B cell (primary cell): ENCODE results near the gene CNNM4.

Source experiments
- EZH2 ChIP-seq: IDR thresholded peaks from 2 replicates; pipeline ENCODE4 v1.6.1; 2012; ENCODE audit warnings: borderline replicate concordance, low read depth, mild to moderate bottlenecking, moderate library complexity, low read length; ENCODE audit not compliant: insufficient read depth, poor library complexity, severe bottlenecking
- TF ChIP-seq, protein P1 (sequence below): fragments of 200-600 bp; IDR thresholded peaks from one replicate; pipeline ENCODE4 v1.8.0; 2022; ENCODE audit warnings: antibody characterized with exemption, mild to moderate bottlenecking

GRCh38 chr2:96792772-96793749, 32.4 kb downstream of the CNNM4 start:
- TF ChIP-seq, protein P1, sequence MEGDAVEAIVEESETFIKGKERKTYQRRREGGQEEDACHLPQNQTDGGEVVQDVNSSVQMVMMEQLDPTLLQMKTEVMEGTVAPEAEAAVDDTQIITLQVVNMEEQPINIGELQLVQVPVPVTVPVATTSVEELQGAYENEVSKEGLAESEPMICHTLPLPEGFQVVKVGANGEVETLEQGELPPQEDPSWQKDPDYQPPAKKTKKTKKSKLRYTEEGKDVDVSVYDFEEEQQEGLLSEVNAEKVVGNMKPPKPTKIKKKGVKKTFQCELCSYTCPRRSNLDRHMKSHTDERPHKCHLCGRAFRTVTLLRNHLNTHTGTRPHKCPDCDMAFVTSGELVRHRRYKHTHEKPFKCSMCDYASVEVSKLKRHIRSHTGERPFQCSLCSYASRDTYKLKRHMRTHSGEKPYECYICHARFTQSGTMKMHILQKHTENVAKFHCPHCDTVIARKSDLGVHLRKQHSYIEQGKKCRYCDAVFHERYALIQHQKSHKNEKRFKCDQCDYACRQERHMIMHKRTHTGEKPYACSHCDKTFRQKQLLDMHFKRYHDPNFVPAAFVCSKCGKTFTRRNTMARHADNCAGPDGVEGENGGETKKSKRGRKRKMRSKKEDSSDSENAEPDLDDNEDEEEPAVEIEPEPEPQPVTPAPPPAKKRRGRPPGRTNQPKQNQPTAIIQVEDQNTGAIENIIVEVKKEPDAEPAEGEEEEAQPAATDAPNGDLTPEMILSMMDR: no peak
- TF ChIP-seq EZH2: no peak
